Measurements from ENCODE around the gene TMEM269. TPM values are rescaled to one million over a fixed set of nuclear protein-coding genes. Genes with fewer than 3 reads are reported as not detected.

The TMEM269 gene
- total and polyA plus RNA-seq, 8 donors: 0.17 to 1.6 (median 1.3) TPM; not detected in 1

DNA sequence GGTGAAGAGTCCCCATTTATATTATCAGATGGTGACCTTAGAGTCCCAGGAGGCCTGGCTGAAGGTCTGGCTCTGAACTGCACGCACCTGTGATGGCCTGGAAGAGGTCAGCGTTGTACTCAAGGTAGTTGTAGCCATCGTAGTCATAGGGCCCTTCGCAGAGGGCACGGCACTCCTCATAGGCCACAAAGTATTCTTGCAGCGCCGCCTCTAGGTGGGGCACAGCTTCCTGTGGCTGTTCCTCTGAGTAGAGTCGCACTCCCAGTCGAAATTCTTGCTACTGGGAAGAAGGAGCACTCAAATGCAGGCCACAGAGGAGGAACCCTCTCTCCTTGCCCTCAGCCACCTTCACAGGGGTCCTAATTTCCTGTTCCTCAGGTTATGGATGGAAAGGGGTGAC lies 25.7 kb upstream of the TMEM269 start:
- Histone ChIP-seq H3K9me3 (no peaks in the 10 kb centered on the region), H3K27ac (no peak overlapping the region), H3K4me3 (no peak overlapping the region), H3K27me3 (no peaks in the 10 kb centered on the region), H3K36me3 (peaks cover 4 to 80% of the 10 kb centered on the region in 2 donors), H3K4me1 (peaks cover 0 to 8% of the 10 kb centered on the region in 2 donors)
- ATAC-seq: no peak
- TF ChIP-seq, protein P1, sequence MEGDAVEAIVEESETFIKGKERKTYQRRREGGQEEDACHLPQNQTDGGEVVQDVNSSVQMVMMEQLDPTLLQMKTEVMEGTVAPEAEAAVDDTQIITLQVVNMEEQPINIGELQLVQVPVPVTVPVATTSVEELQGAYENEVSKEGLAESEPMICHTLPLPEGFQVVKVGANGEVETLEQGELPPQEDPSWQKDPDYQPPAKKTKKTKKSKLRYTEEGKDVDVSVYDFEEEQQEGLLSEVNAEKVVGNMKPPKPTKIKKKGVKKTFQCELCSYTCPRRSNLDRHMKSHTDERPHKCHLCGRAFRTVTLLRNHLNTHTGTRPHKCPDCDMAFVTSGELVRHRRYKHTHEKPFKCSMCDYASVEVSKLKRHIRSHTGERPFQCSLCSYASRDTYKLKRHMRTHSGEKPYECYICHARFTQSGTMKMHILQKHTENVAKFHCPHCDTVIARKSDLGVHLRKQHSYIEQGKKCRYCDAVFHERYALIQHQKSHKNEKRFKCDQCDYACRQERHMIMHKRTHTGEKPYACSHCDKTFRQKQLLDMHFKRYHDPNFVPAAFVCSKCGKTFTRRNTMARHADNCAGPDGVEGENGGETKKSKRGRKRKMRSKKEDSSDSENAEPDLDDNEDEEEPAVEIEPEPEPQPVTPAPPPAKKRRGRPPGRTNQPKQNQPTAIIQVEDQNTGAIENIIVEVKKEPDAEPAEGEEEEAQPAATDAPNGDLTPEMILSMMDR (IDR thresholded peaks at IDR 0.05): no peak
- DNase-seq: no peak
- intact Hi-C loops (cut with DNase I): no loop called here

DNA sequence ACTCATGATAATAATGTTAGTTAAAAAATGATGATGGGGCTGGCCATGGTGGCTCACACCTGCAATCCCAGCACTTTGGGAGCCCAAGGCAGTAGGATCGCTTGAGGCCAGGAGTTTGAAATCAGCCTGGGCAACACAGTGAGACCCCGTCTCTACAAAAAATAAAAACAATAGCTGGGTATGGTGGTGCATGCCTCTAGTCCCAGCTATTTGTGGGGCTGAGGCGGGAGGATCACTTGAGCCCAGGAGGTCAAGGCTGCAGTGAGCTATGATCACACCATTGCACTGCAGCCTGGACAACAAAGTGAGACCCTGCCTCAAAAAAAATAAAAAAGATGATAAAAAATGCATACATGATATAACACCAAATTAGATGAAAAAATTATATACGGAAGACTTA lies 23.2 kb upstream of the TMEM269 start:
- DNase-seq: no peak
- intact Hi-C loops (cut with DNase I): no loop called here
- Histone ChIP-seq H3K4me1 (peaks cover 9 to 30% of the 10 kb centered on the region in 2 donors), H3K9me3 (no peaks in the 10 kb centered on the region), H3K27me3 (no peaks in the 10 kb centered on the region), H3K4me3 (no peak overlapping the region), H3K27ac (no peak overlapping the region), H3K36me3 (peaks cover 4 to 56% of the 10 kb centered on the region in 2 donors)
- TF ChIP-seq, protein P1 (IDR thresholded peaks at IDR 0.05): no peak
- no peak for ATAC-seq

DNA sequence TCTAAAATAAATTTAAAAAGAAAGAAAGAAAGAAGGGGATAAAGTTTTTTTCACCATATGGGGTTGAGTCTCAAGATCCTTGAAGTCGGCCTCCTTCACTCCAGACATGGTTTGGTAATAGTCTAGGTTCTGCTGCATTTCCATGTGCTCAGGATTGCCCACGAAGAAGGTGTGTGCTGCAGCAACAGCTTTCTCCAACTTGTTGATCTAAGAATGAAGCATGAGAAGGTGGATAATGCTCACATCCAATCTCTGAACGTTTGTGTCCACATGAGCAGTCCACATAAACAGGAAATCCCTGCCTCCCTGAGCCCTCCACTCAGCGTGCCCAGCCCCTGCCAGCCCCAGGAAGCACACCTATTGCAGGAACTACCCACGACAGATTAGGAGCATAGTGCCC lies 22.5 kb upstream of the TMEM269 start:
- ATAC-seq: no peak
- peaks cover 9 to 30% of the 10 kb centered on the region in 2 donors for H3K4me1 ChIP-seq
- TF ChIP-seq, protein P1 (IDR thresholded peaks at IDR 0.05): no peak
- intact Hi-C loops (cut with DNase I): no loop called here
- H3K27ac ChIP-seq: no peak overlapping the region
- no peak overlapping the region for H3K4me3 ChIP-seq
- no peaks in the 10 kb centered on the region for H3K9me3 ChIP-seq
- peaks cover 4 to 52% of the 10 kb centered on the region in 2 donors for H3K36me3 ChIP-seq
- no peaks in the 10 kb centered on the region for H3K27me3 ChIP-seq
- DNase-seq: no peak

DNA sequence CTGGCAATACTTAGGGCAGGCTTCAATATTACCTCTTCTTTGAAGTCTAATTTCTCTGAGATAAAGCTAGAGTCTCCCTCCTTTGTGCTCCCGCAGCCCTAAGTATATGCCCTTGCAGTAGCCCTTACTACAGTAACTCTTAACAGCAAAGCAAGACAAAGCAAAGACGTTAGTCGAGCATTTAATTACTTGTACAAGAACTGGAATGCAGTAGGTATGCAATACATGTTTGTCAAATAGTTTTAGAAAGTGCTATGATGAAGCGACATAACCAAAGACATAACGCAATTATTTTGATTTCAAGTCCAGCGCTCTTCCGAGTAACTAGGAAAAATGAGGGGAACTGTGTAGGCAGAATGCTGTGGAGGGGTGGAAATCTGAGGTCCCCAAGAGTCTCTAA lies 19.5 kb upstream of the TMEM269 start:
- ATAC-seq: no peak

DNA sequence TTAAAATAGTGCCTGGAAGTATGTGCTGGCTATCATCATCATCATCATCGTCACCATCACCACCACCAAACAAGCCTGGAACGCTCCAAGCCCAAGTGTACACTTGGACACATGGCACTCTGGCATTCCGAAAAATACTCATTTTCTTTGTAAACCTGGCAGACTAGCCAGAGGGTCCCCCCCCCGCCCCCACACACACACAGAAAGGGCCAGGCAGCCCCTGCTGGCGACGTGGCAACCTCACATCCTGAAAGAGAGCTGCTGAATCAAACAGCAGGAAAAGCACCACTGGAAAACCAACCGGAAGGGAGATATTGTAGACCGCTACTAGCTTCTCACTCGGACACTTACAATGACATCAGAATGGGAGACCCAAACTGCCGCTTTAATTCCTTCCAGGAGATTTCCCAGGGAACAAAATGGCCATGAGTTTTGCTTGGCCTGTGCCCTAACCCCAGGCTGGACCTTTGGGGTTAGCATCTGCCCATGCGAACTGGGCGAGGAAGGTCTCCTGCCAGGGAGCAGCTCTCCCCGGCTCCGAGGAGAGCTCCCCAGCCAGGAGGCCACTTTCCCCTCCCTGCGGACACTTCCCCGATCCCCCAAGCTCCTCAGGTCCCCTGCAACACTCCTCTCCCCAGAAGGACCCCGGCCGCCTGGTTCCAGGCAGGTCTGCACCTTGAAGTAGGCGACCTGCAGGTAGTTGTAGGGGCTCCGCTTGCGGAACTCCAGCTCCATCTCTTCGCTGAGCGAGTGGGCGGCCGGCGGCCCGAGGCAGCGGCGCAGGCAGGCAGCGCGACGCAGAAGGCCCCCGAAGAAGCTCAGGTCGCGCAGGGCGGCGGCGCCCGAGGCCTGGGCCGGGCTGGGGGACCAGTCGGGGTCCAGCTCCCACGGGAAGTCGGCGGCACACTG lies 18.7 kb upstream of the TMEM269 start:
- ATAC-seq (peak; percentile 20), DNase-seq (peak in 2 of 4 donors; percentile 62 to 80)
- TF ChIP-seq, protein P1 (IDR thresholded peaks at IDR 0.05): peak; percentile 27 to 43
- peak overlapping the region; percentile 92 to 99 for H3K4me3 ChIP-seq
- intact Hi-C loops (cut with DNase I): no loop called here
- H3K27me3 ChIP-seq: no peaks in the 10 kb centered on the region
- H3K27ac ChIP-seq: peak overlapping the region; percentile 90 to 92
- peaks cover 0 to 16% of the 10 kb centered on the region in 2 donors for H3K36me3 ChIP-seq
- no peaks in the 10 kb centered on the region for H3K9me3 ChIP-seq
- peaks cover 13 to 50% of the 10 kb centered on the region in 2 donors for H3K4me1 ChIP-seq

More for the DNA sequence above, 19.5 kb upstream of the TMEM269 start:
- peak overlapping the region; percentile 92 to 99 for H3K4me3 ChIP-seq
- no peaks in the 10 kb centered on the region for H3K27me3 ChIP-seq
- H3K4me1 ChIP-seq: peaks cover 13 to 50% of the 10 kb centered on the region in 2 donors
- intact Hi-C loops (cut with DNase I): no loop called here
- DNase-seq: peak in 1 of 4 donors; percentile 13
- H3K9me3 ChIP-seq: no peaks in the 10 kb centered on the region
- H3K27ac ChIP-seq: peak overlapping the region in 1 of 2 donors; percentile 90
- TF ChIP-seq, protein P1 (IDR thresholded peaks at IDR 0.05): no peak
- peaks cover 0 to 22% of the 10 kb centered on the region in 2 donors for H3K36me3 ChIP-seq
